Measurements from ENCODE around the gene BMPR1A.

Gene BMPR1A

GRCh38 chr10:86799188-86799845 lies 42.9 kb downstream of the BMPR1A start:
- no peak for DNase-seq

GRCh38 chr10:86801995-86802394 lies 45.6 kb downstream of the BMPR1A start:
- DNase-seq, result no peak

- DNase-seq, result no peak
Measured at GRCh38 chr10:86802473-86803108, 46.2 kb downstream of the BMPR1A start.

- DNase-seq, result no peak
Measured at GRCh38 chr10:86803156-86803555, 46.7 kb downstream of the BMPR1A start.

- DNase-seq, result no peak
Measured at GRCh38 chr10:86804805-86805204, 48.4 kb downstream of the BMPR1A start.

- no peak for DNase-seq
Measured at GRCh38 chr10:86813101-86813500, 56.7 kb downstream of the BMPR1A start.

GRCh38 chr10:86813982-86814381 lies 57.6 kb downstream of the BMPR1A start:
- DNase-seq, result no peak

GRCh38 chr10:86815035-86815617 lies 58.7 kb downstream of the BMPR1A start:
- DNase-seq, result no peak

GRCh38 chr10:86815640-86816039 lies 59.2 kb downstream of the BMPR1A start:
- DNase-seq, result no peak

- no peak for DNase-seq
Measured at GRCh38 chr10:86817246-86817645, 60.8 kb downstream of the BMPR1A start.

- no peak for DNase-seq
Measured at GRCh38 chr10:86819567-86819966, 63.1 kb downstream of the BMPR1A start.

GRCh38 chr10:86820509-86820908 lies 64.1 kb downstream of the BMPR1A start:
- DNase-seq, result no peak

GRCh38 chr10:86821388-86821999 lies 65.1 kb downstream of the BMPR1A start:
- no peak for DNase-seq

GRCh38 chr10:86823565-86823964 lies 67.1 kb downstream of the BMPR1A start:
- no peak for DNase-seq

GRCh38 chr10:86824151-86824550 lies 67.7 kb downstream of the BMPR1A start:
- no peak for DNase-seq

GRCh38 chr10:86825366-86825765 lies 68.9 kb downstream of the BMPR1A start:
- no peak for DNase-seq

- DNase-seq, result no peak
Measured at GRCh38 chr10:86827639-86828038, 71.2 kb downstream of the BMPR1A start.

- no peak for DNase-seq
Measured at GRCh38 chr10:86828145-86828544, 71.7 kb downstream of the BMPR1A start.

GRCh38 chr10:86829472-86829871 lies 73.1 kb downstream of the BMPR1A start:
- no peak for DNase-seq

GRCh38 chr10:86830043-86830591 lies 73.7 kb downstream of the BMPR1A start:
- no peak for DNase-seq

- DNase-seq, result no peak
Measured at GRCh38 chr10:86833969-86834368, 77.5 kb downstream of the BMPR1A start.

GRCh38 chr10:86836044-86836443 lies 79.6 kb downstream of the BMPR1A start:
- DNase-seq, result no peak

All from hypothalamus (tissue), 51 donors.